K562 (cell line): Measurements from ENCODE around the gene PRR7. TPM values are rescaled to one million over a fixed set of nuclear protein-coding genes. Genes with fewer than 3 reads are reported as not detected.

Experiments
- CBX8 ChIP-seq: fragments of 200-600 bp; sonication (generic); IDR thresholded peaks from 2 replicates; pipeline ENCODE4 v1.6.1; 2012; ENCODE audit warnings: borderline replicate concordance, mixed run types, low read depth, mild to moderate bottlenecking, moderate library complexity, mixed read lengths, low read length, control low read depth, inconsistent platforms; ENCODE audit not compliant: poor library complexity, severe bottlenecking; ENCODE audit errors: extremely low read depth
- CEBPG ChIP-seq, 3 experiments: fragments of 200-800 bp in 1 of 3; sonication (Bioruptor generic) in 1 of 3; sonication (generic) in 1 of 3; formaldehyde crosslinking in 1 of 3; IDR thresholded peaks in 2 of 3; conservative IDR thresholded peaks in 1 of 3; 2 replicates each; pipeline versions ENCODE4 v1.6.1 to v1.8.0; 2016 to 2022; ENCODE audit warnings: missing compliant biosample characterization in 2 of 3, missing genetic modification characterization in 2 of 3, mild to moderate bottlenecking in 1 of 3, missing genetic modification reagents in 1 of 3
- EP300 ChIP-seq: IDR thresholded peaks from 2 replicates; pipeline ENCODE4 v1.6.1; 2012; ENCODE audit warnings: low read length, improper control_type of control experiment
- HLTF ChIP-seq: fragments of 450-650 bp; IDR thresholded peaks from 2 replicates; pipeline ENCODE4 v1.6.1; 2016
- HMBOX1 ChIP-seq: sonication (generic); IDR thresholded peaks from 2 replicates; pipeline ENCODE4 v1.6.1; 2016
- MCM3 ChIP-seq: fragments of 450-650 bp; IDR thresholded peaks from 2 replicates; pipeline ENCODE4 v1.6.1; 2016
- MGA ChIP-seq: fragments of 450-650 bp; IDR thresholded peaks from 2 replicates; pipeline ENCODE4 v1.6.1; 2016; ENCODE audit warnings: mild to moderate bottlenecking, moderate library complexity
- PTRF ChIP-seq: fragments of 450-650 bp; IDR thresholded peaks from 2 replicates; pipeline ENCODE4 v1.6.1; 2016; ENCODE audit warnings: mild to moderate bottlenecking, missing genetic modification characterization, missing compliant biosample characterization
- ZKSCAN8 ChIP-seq: fragments of 200-800 bp; sonication (Bioruptor generic); IDR thresholded peaks from 2 replicates; pipeline ENCODE4 v1.6.1; 2016; ENCODE audit warnings: missing genetic modification characterization, missing compliant biosample characterization
- ZNF347 ChIP-seq: fragments of 450-650 bp; formaldehyde crosslinking; IDR thresholded peaks from 2 replicates; pipeline ENCODE4 v1.4.0; 2020; ENCODE audit warnings: low read depth, mild to moderate bottlenecking, moderate library complexity
- ZNF444 ChIP-seq: fragments of 250-450 bp; sonication (Bioruptor Pico); IDR thresholded peaks from 2 replicates; pipeline ENCODE4 v1.4.0; 2020; ENCODE audit warnings: mild to moderate bottlenecking, moderate library complexity
- polyA plus RNA-seq, 8 experiments: library from polyadenylated mRNA; depleted of rRNA in 4 of 8; stranded (reverse) in 5 of 8; unstranded in 3 of 8; fragments of >200 nt; fragmentation: Nextera tagmentation in 2 of 8; fragmentation: Illumina TruSeq in 1 of 8; extraction: Ambion mirVana in 2 of 8; extraction: Trizol in 1 of 8; gene quantifications; 2 replicates each; pipeline versions ENCODE4 v1.2.1 to v1.2.3, GENCODE V29; 2011 to 2014; ENCODE audit warnings: inconsistent platforms in 1 of 8, missing spikeins in 1 of 8
- total RNA-seq, 7 experiments: library from RNA; depleted of rRNA in 6 of 7; stranded (reverse); fragments of >200 nt in 6 of 7; fragmentation: Illumina TruSeq in 2 of 7; extraction: Trizol in 2 of 7; gene quantifications; 2 replicates each; pipeline versions ENCODE4 v1.2.1 to v1.2.3, GENCODE V29; 2011 to 2021; ENCODE audit warnings: low replicate concordance in 1 of 7
- TF ChIP-seq, protein P1 (sequence below): fragments of 450-650 bp; formaldehyde crosslinking; IDR thresholded peaks from 2 replicates; pipeline ENCODE4 v1.4.0; 2020; ENCODE audit warnings: mild to moderate bottlenecking, mixed read lengths

The PRR7 gene
- total and polyA plus RNA-seq, 9 of the 15 experiments (the other 6 are each of a cell fraction or from before 2014, with no cell fraction given): 0.80 to 11.3 (median 10.4) TPM; not detected in 4

DNA sequence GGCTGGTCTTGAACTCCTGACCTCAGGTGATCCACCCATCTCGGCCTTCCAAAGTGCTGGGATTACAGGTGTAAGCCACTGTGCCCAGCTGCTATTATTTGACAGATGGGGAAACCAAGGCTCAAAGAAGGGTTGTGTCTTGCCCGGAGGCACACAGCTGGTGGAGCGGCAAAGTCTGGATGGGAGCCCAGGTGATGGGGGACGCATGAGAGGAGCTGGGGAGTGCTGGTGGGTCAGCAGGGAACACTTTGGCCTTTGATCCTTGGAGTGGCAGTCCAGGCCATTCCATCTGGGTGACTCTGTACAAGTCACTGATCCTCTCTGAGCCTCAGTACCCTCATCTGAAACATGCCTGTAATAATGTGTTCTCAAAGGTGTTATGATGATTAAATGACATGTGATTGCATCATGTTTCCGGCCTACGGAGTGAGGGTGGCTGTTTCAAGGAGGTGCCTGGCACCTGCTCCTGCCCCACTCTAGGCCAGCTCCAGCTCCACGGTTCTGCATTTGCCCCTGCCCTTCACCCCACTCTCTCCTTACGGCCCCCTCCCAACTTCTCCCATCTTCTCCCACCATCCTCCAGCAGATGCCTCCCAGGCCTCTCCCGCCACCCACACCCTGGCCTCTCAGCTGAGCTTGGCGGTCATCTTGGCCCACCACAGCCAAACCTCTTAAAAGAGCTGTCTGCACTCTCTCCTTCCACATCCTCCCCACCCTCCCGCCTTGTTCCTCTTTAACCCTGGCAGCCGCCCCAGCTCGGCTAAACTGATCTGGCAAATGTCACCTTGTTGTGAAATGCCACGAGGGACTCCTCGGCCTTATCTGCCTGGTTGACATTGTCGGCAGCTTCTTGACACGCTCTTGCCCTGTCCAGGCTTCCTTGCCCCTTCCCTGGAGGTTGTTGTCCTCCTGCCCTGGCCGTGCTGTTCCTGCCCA is 32.4 kb downstream of the PRR7 start (continued):
- no peak for TF ChIP-seq CBX8
- TF ChIP-seq CEBPG (CRISPR knock-in tag; IDR thresholded peaks at IDR 0.05): peak; percentile 94
- peak; percentile 86 to 95 for TF ChIP-seq CEBPG (tag; conservative IDR thresholded peaks at IDR 0.05 in 1 of 2, IDR thresholded peaks at IDR 0.05 in 1 of 2)
- peak; percentile 76 for TF ChIP-seq MGA
- TF ChIP-seq MCM3: no peak
- TF ChIP-seq ZNF347 (CRISPR knock-in tag): no peak
- no peak for TF ChIP-seq PTRF (tag)
- TF ChIP-seq, protein P1, sequence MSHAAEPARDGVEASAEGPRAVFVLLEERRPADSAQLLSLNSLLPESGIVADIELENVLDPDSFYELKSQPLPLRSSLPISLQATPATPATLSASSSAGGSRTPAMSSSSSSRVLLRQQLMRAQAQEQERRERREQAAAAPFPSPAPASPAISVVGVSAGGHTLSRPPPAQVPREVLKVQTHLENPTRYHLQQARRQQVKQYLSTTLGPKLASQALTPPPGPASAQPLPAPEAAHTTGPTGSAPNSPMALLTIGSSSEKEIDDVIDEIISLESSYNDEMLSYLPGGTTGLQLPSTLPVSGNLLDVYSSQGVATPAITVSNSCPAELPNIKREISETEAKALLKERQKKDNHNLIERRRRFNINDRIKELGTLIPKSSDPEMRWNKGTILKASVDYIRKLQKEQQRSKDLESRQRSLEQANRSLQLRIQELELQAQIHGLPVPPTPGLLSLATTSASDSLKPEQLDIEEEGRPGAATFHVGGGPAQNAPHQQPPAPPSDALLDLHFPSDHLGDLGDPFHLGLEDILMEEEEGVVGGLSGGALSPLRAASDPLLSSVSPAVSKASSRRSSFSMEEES (CRISPR knock-in tag): no peak
- 0 out of 2 replicates have a peak, but pooled peaks have one; percentile 51 for TF ChIP-seq HLTF
- no peak for TF ChIP-seq HMBOX1
- no peak; the same call in 1 of the 2 replicates for TF ChIP-seq ZKSCAN8 (CRISPR knock-in tag)
- TF ChIP-seq EP300: no peak
- TF ChIP-seq ZNF444 (CRISPR knock-in tag): no peak
